RCC 7860 (cell line): ENCODE results near the gene PROCA1.
A peak's percentile ranks its signal among the peaks of the same experiment; 100 is the strongest.
"Not testable (repeated sequence)": the region's sequence is repeated elsewhere in the genome, so short reads cannot be mapped to it uniquely, and the experiment has no call there.

Experiments used
- DNase-seq: peaks from one replicate; pipeline ENCODE4 v3.0.0-alpha.2; 2015; ENCODE audit warnings: low spot score
- FAIRE-seq: peaks from 2 replicates; lab custom pipeline; 2012; peaks lifted over from hg19 to GRCh38; lab: Jason Lieb, UNC

Gene PROCA1

GRCh38 chr17:28684963-28685362 lies 26.7 kb downstream of the PROCA1 start:
- FAIRE-seq (peak; percentile 24), DNase-seq (peak; percentile 76)

DNA sequence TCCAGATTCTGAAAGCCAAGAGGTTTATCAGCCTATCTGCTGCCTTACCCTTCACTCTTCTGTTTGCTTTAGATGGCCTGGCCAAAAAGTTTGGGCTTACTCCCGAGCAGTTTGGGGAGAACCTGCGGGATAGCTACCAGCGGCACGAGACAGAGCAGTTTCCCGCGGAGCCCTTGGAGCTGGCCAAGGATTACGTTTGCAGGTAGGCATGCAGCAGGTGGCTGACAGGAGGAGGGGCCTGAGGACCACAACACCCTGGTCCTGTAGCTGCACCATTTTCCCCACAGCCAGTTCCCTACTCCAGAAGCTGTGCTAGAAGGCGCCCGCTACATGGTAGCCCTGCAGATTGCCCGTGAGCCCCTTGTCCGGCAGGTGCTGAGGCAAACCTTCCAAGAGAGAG lies 29.0 kb downstream of the PROCA1 start:
- no peak for DNase-seq
- FAIRE-seq: no peak

DNA sequence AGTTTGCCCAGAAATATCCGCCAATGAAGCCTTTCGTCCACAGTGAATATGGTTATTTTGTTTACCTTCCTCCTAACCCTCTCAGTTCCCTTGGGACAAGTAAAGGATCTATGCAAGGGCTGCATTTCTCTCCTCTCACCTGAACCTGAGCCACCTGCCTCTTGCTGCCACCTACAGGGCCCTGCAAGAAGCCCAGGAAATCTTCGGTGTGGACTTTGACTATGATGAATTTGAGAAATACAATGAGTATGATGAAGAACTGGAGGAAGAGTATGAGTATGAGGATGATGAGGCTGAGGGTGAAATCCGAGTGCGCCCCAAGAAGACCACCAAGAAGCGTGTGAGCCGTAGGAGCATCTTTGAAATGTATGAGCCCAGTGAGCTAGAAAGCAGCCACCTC lies 35.7 kb downstream of the PROCA1 start:
- DNase-seq (peak; percentile 7), FAIRE-seq (no peak)

DNA sequence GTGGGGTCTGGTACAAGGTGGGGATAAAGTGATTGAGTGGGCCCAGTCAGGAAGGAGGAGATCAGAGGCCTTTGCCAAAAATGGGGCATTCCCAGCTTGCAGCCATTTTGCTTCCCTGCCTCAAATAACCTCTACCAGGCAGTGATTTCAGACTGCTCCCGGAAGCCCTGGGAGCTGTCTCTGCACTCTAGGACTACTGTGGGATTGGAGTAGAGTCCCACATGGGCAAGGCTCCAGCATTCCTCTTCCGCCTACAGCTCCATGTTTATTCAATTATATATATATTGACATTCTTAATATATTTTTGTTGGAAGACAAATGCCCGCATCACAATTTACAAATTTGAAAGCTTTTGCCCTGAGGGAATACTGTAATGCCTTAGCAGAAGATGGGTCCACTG lies 36.2 kb downstream of the PROCA1 start:
- DNase-seq (no peak), FAIRE-seq (no peak)

GRCh38 chr17:28669918-28670317 lies 41.8 kb downstream of the PROCA1 start:
- no peak for DNase-seq
- FAIRE-seq: no peak

DNA sequence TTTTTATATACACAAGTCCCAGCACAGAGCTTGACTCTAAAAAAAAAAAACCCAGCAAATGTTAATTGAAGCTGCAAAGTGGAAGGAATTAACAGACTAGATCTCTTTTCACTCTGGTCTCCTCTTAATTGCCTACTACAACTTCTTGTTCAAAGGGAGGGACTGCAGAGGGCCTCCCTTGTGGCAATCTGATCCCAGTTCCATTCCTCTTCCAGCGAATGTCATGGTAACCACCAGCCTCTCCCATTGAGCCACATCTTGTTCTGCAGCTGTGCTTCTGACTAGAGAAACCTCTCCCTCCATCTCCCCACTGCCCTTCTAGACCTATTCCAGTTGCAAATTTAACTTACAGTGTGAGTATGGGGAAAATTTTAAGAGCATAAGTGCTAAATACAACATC lies 43.8 kb downstream of the PROCA1 start:
- FAIRE-seq (no peak), DNase-seq (no peak)

GRCh38 chr17:28665994-28666393 lies 45.7 kb downstream of the PROCA1 start:
- no peak for DNase-seq
- FAIRE-seq: no peak

DNA sequence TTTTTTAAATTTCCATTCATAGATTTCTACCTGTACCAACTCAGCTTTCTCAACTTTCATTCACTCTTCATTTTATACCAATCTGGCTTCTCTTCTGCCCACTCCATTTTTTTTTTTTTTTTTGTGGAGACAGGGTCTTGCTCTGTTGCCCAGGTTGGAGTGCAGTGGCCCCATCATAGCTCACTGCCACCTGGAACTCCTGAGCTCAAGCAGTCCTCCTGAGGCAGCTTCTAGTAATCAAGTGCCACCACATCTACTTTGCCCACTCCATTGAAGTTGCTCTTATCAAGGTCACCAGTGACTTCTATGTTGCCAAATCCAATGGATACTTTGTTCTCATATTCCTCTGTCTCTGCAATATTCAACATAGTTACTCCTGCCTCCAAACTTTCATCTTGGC lies 48.0 kb downstream of the PROCA1 start:
- FAIRE-seq (no peak), DNase-seq (no peak)

DNA sequence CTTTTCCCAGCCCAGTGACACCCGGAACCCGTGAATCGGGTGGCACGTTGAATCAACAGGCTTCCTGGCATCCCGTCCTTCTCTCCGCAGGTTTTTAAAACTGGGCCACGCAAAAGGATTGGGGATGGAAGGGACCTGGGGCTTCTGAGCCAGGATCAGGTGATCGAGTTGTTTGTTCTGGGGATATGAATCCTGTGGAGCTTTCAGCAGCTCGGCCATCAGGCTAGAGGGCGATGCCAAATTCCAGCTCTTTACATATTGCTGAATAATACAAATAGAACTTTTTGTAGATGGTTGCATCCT lies 49.2 kb downstream of the PROCA1 start:
- DNase-seq (no peak), FAIRE-seq (no peak)

DNA sequence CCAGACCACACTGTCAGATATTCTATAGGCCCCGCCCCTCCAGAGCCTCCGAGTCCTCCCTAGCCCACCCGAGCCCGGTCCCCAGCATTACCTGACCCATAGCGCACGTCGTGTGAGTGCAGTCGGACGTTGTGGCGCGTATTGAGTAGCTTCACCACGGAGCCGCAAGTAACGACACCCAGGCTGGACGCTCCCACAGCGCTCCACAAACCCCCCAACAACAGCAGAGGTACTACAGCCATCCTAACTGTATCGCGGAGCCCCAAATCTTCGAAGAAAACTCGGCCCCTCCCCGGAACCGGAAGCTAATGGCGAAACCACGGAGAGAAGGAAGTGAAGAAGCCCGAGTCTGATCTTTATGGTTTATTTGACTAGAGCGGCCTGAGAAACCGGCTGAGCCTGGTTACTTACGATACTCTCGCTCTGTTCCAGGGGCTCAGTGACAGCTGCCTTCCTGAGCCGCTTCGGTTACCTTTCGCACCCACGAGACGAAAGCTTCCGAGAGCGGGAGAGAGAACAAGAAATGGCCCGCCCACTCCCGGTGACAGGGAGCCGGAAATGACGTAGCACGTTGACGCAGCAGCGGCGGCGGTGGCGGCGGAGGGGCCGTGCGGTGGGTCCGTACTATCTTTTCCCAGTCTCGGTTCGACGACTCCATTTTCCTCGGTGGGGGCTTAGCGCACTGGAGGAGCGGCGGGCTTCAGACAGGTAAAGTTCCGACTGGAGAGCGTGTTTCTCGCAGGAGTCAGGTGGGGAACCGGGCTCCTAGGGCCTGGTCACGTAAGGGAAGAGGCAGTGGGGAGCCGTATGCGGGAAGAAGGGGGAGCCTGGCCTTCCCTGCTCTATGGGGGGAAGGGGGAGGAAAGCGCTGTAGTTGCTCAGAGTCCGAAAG lies 49.8 kb downstream of the PROCA1 start, which contains the start of the genes SDF2 and SUPT6H:
SDF2 (minus strand) TSS at position 272 of the 892 bp plus-strand sequence; CDS start at position 242, 30 bp downstream.
SUPT6H (plus strand) TSS at position 571 of the 892 bp plus-strand sequence. CDS start 11,197 bp downstream, outside the sequence.
- FAIRE-seq (no peak), DNase-seq (peak; percentile 66)

DNA sequence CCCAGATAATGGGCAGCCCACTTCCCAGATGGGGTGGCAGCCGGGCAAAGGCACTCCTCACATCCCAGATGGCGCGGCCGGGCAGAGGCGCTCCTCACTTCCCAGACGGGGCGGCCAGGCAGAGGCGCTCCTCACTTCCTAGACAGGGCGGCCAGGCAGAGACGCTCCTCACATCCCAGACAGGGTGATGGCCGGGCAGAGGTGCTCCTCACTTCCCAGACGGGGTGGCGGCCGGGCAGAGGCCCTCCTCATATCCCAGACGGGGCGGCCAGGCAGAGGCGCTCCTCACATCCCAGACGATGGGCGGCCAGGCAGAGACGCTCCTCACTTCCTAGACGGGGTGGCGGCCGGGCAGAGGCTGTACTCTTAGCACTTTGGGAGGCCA lies 52.2 kb downstream of the PROCA1 start:
- FAIRE-seq, DNase-seq: not testable (repeated sequence)

GRCh38 chr17:28658766-28659496 lies 52.8 kb downstream of the PROCA1 start:
- not testable (repeated sequence) for DNase-seq, FAIRE-seq

- not testable (repeated sequence) for FAIRE-seq, DNase-seq
Measured at GRCh38 chr17:28658342-28658741, 53.3 kb downstream of the PROCA1 start.

DNA sequence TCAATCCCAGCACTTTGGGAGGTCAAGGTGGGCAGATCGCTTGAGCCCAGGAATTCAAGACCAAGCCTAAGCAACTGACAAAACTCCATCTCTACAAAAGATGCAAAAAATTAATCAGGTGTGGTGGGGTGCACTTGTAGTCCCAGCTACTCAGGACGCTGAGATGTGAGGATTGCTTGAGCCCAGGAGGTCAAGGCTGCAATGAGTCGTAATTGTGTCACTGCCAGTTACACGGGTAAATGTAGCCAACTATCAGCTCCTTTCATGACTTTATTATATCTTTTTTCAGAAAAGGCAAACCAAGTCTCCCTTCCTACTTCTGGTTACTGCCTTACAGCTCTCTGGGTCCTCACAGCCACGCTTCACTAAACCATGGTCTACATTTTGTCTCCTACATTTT lies 53.9 kb downstream of the PROCA1 start:
- peak; percentile 70 for FAIRE-seq
- peak; percentile 37 for DNase-seq

DNA sequence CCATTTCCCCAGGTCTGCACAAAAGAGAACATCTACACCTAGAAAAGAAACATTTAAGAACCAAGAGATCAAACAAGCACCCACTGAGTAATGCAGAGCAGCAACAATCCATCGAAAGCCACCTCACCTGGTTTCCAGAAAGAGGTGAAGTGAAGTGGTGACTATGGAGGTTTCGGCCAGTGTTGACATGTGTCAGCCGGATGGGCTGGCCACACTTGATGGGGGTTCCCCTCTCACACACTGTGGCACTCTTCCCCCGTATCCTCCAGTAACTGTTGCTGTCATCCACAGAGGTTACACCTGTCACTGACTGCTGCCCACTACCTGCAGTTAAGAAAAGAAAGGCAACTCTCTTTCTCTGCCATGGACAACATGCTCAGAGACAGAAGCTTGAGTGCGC lies 56.5 kb downstream of the PROCA1 start:
- DNase-seq (no peak), FAIRE-seq (no peak)
